ENCODE results near the gene LRRC7.
"Not testable (repeated sequence)": the region's sequence is repeated elsewhere in the genome, so short reads cannot be mapped to it uniquely, and the experiment has no call there.

LRRC7 gene

DNA sequence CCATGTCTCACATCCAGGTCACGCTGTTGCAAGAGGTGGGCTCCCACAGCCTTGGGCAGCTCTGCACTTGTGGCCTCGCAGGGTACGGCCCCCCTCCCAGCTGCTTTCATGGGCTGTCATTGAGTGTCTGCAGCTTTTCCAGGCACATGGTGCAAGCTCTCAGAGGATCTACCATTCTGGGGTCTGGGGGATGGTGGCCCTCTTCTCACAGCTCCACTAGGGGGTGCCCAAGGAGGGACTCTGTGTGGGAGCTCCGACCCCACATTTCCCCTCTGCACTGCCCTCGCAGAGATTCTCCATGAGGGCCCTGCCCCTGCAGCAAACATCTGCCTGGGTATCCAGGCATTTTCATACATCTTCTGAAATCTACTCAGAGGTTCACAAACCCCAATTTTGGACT lies 219.4 kb downstream of the LRRC7 start:
- no peak for DNase-seq

DNA sequence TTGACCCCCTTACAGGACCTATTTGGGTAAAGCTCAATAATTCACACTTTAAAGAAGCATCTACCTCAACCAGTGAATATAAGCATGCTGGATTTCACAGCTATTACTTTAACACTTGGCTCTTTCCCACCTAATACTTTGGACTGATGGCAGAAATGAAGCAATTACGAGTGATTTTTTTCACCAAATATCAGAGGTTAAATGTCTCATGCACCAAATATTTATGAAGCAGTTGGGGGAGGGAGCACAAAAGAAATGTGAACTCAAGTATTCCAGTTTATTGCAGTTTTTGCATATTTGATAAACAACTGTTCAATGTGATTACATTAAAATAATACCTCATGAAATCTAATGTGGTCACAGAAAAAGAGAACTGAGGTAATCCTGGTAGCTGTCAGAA lies 223.6 kb downstream of the LRRC7 start:
- no peak for DNase-seq

DNA sequence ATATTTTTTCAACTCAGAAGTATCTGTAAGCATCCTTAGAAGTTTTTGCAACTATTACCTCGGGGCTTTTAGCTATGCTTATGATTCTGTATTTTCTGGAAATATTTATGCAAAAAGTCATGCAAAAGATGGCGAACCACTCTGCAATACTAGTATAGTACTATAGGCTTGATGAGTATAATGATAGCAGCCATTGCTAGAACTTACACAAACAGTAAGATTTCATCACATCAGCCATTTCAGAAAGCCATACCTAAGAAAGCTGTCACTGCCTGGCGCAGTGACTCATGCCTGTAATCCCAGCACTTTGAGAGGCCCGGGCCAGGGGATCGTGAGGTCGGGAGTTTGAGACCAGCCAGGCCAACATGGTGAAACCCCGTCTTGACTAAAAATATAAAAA lies 227.1 kb downstream of the LRRC7 start:
- DNase-seq = no peak

DNA sequence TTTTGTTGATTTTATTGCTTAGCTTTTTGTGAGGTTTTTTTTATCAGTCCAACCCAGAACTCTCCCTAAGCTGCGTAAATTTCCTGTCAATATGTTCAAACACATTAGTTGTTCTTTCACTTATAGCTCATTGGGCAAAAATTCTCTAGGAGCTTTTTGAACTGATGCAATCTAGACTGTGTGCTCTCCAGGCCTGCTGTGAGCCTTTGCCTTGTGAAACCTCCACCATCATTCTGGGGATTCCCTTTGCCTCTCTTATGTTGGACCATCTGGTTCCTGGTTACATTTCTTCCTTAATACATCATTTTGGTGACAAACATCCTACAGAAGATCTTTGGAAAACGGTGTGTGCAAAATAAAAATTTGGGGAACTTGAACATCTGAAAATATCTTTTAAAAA lies 247.2 kb downstream of the LRRC7 start:
- DNase-seq = no peak

DNA sequence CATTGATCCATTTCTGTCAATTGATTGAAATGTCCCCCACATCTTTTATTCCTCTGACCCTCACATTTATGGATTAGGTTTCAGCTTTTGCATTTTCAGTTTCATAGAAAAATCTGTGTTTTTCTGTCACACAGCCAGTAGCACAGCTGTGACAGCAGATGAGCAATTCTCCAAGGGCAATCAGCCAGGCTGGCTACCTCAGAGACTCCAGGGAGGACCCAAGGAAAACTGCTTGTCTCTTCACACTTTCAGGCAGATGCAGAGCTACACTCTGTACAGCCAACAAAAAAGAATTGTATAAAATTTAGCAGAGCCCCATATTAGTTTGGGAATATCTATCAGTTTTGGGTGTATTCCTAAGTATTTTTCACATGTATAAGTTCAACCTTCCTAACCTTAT lies 257.2 kb downstream of the LRRC7 start:
- DNase-seq = no peak

DNA sequence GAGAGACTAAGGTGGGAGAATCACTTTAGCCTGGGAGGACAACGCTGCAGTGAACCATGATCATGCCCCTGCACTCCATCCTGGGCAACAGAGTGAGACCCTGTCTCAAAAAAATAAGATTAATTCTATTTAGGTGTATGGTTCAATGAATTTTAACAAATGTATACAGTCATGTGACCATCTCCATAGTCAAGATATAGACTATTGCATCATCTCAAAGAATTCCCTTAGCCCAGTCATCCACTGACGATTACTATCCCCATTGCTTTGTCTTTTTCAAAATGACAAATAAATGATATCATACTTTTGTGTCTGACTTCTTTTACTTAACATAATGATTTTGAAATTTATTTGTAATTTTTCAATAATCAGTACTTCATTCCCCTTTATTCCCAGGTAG lies 260.0 kb downstream of the LRRC7 start:
- no peak for DNase-seq

DNA sequence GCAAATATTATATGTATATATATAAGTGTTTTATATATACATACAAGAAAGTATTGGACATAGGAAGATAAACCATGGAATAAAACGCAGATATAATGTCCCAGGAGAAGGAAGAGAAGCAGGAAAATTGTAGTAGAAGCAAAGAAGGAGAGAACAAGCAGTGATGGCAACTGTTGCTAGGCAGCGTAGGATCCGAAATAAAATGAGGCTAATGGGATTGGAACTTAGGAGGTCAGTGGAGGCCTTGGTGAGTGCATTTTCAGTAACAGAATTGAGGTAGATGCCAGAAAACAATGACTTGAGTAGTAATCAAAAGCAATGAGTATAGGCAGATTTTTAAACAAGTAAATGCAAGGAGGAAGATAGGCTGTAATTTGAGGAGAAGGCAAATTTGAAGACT lies 265.8 kb downstream of the LRRC7 start:
- DNase-seq = no peak

DNA sequence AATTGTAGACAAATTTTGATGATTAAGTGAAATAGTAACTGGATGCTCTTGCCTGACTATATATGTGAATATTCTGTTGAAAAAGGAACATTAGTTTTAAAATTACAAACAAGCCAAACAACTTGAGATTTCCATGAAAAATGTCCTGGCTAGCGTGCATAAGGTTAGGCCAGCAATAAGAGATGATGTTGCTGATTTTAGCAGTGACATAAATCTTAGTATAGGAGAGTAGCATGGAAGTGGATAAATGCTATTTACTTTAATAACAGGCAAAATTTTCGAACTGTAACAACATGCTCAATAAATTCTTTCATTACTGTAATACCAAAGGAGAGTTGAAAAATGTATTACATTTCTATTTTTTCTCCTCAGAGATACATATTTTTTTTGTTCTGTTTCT lies 266.6 kb downstream of the LRRC7 start:
- no peak for DNase-seq

DNA sequence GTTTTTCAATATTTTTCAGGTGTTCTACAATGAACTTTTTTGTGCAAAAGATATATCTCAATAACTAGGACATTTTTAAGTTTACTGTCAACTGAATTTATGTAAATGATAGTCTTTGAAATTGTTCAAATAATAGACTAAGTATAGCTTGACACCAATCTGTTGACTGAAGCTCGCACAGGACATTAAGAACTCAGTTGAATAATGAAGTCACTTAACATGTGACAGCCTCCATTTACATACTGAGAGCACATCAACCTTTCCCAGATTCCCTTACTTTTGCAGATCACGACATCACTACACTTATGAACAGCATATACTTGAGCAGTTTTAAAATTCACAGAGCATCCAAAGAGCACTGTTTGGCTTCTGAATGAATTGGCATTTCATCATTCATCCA lies 268.2 kb downstream of the LRRC7 start:
- DNase-seq = no peak

DNA sequence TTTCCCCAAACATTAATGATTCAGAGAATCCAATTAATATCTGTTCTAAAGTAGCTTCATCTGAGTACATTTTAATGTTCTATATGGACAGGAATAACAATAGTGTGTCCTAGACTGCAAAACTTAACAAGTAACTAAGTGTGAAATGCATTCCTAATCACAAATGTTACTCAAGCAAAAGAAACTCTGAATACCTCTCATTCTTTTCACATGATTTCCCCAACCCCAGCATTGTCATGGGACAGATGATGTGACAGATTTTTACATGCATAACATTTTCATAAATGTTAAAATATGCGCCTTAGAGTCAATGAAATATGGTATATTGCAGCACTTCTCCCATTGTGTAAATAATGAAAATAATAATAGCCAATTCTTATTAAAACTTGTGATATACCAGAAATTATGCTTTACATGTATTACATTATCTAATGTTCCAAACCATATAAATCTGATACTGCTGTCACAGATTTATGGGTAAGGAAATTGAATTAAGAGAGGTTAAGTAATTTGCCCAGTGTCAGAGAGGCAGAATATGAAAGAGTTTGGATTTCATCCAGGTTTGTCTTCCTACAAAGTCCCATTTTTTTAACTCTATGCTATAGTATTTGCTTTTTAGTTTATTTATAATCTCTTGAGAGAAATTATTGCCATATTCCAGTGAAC lies 269.4 kb downstream of the LRRC7 start:
- peak; percentile 7 for DNase-seq

DNA sequence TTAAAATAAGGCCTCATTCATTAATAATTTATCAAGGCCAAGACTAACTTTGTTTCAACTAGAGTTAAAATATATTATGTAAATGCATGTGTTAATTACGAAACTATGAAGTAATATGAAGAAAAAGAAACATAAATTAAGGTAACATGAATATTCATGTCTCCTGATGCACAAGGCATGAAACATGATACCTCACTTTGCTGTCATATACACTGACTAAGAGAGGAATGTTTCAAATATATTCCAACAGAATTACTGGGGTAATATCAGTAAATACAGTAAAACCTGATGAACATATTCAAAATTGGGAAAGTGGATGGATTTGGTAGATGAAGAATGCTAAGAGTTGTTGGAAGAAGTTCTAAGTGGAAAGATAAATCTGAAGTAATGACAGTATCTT lies 274.6 kb downstream of the LRRC7 start:
- no peak for DNase-seq

DNA sequence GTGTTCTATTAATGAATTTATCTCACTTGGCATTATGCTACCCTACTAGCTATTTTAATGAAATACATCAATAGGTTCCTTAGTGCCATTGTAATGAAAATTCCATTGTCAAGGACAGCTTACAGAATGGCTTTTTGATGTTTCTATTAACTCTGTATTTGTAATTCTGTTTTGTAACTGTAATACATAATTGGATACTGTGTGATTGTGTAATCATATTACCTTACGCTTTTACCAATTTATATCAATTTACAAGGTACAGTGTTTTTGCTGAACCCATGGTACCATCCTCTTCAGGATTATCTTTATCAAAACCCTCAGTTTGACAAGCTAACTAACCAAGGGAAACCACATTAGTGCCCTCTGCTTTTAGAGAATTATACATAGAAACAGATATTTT lies 277.9 kb downstream of the LRRC7 start:
- DNase-seq = no peak

DNA sequence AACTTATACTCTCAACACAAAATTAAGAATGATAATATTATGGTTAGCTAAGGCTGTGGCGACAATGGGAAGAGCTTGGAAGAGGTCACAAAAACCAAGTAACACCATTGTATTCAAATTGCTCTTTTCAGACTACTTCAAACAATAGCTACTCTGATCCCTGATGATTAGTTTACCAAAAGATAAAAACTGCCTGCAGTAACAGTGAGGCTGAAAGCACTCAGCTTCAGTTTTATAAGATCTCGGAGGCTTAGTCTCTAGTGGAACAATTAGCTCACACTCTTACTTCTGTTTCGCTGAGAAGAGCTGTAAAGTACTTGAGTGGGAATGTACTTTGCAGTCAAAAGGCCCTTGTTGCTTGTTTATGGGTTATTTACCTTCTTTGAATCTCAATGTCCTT lies 278.5 kb downstream of the LRRC7 start:
- peak; percentile 80 for DNase-seq

DNA sequence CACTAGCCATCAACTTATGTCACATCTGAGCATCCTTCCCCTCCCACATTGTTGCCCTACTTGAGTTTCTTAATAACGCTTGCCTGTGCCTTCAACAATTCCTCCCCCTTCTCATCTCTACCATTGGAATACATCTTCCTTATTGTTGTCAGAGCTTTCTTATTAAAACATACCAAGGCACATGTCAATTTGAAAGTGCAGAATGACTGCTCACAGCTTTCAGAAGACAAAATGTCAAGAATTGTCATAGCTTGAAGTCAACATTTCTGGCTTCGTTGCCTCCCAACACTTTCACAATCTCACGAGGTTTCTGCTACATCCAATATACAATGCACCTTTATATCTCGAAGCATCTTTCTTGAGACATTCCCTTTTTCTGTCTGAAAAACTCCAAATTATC lies 279.9 kb downstream of the LRRC7 start:
- DNase-seq = no peak

DNA sequence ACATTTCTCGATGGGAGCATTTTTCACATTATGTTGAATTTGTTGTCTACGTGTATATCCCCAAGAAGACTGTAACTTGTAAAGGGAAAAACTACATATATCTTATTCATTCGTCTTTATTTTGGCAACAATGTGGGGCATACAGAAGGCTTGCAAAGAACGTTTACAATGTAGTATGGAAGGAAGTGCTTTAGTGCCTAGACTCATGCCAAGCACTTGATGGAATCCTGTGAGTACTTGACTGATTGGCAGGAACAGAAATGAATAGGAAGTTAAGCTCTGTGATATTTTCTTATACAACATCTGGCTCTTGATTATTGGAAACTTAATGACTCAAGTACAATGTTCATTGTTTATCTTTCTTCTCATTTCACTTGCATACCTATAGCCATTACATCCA lies 284.4 kb downstream of the LRRC7 start:
- no peak for DNase-seq

DNA sequence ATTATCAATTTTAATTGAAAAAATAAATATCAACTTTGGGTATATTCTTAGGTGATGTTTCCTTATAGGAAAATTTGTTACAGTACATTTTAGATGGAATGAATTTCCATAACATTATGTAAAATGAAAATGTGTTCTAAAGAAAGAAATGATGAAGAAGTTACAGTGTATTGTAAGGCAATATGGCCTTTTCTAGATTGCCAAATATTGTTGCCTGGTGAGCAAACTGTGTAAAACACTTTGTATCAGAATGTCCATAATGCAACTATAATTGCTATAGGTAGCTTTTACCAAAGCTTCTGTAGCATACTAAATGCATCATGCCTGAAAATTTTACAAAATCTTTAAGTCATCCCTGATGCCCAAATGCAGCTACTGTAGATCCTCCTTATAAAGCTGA lies 285.0 kb downstream of the LRRC7 start:
- DNase-seq = no peak

DNA sequence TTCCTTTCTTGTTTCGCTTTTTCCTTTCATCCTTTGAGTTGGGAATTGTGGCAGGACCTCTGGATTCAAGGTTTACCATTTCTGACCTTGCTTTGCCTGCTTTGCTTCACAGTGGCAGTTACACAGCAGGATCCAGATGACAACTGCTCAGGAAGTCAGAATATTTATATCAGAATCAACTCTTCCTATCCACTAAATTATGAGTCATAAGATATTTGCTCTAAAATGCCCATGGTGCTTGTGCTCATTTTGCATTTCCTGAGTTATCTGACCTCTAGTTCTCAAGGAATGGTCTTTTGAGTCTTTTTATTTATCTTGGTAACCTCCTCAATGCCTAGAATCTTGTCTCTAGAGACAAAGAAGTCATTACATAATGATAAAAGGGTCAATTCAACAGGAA lies 290.8 kb downstream of the LRRC7 start:
- DNase-seq = no peak

DNA sequence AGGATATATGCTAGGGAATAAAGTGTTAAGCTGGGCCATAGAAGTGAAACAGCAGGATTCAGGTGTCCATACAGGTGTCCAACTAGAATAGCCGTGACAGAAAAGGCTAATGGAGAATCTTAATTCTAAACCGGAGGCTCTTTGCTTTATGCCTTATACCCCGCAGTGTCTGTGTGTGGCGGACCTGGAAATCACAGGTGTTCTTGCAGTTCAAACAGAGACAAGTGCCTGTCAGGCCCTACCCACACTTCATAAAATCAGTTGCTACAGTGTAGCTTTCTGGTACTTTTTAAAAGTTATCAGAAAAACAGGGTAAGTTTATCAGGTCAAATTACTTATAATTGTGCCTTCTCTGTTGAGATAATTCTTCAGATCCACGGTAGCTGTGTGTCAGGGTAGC lies 293.9 kb downstream of the LRRC7 start:
- DNase-seq = no peak

DNA sequence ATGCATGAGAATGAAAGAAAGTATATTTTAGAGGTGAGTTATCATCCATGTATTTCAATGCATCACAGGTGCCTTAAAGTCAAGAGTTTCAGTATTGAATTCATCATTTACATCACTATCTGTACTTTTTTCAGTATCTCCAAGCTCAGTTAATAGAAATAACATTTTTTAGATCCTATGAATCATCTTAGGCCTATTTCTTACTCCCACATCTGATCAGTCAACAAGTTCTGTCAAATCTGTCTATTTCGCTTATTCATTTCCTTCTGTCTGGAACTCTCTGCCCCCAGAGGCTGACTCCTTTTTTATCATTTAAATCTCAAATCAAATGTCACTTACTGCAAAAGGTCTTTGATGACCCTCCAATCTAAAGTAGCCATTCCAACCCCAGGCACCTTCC lies 295.2 kb downstream of the LRRC7 start:
- DNase-seq = no peak

DNA sequence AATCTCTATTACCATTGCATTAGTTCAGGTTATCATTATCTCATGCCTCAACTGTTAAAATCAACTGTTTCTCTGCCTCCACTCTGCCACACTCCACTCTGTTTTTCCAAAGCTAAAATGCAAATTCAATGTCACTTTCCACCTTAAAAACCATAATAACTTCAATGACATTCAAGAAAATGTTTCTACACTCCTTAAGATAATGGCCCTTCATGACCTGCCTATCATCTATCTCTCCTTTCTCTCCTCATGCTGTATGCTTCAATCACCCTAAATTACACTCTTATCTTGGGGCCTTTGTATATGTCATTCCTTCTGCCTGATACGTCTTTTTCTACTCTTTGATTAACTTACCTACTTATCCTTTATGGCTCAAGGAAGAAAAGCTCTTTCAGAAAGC lies 296.0 kb downstream of the LRRC7 start:
- no peak for DNase-seq

DNA sequence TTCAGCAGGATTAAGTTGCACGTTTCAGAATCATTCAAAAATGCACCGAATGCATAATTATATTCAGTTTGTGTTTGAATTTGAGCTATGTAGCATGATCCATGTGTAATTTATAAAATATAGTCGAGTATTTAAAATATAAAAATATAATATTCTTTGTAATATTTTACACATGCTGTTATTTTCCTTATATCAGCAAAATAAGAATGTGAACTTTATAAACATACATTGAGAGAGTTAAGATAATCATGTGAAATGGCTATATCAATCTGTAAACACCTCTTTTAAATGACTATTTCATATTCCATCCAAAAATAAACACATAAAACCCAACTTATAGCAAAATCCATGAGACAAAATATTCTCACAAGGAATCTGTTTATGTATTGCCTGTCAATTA lies 303.7 kb downstream of the LRRC7 start:
- DNase-seq = no peak

DNA sequence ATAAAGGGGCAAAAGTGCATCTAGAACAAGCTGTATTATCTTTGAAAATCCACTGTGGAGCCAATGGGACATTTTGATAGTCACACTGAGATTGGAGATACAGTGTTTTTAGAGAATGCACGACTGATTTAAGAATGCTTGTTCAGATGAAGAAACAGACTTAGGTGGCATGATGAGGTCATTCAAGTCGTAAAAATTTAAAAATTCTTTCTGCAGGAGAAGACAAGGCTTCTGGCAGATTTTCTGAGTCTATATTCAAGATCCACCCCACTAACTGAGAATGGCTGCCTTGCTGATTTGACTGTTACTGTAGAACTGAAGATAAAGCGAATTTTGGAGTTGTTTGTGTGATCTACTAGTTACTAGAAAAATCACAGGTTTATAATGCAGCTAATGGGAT lies 310.6 kb downstream of the LRRC7 start:
- no peak for DNase-seq

DNA sequence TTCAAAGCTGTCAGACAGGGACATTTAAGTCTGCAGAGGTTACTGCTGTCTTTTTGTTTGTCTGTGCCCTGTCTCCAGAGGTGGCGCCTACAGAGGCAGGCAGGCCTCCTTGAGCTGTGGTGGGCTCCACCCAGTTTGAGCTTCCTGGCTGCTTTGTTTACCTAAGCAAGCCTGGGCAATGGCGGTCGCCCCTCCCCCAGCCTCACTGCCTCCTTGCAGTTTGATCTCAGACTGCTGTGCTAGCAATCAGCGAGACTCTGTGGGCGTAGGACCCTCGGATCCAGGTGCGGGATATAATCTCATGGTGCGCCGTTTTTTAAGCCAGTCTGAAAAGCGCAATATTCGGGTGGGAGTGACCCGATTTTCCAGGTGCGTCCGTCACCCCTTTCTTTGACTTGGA lies 320.3 kb downstream of the LRRC7 start:
- not testable (repeated sequence) for DNase-seq

DNA sequence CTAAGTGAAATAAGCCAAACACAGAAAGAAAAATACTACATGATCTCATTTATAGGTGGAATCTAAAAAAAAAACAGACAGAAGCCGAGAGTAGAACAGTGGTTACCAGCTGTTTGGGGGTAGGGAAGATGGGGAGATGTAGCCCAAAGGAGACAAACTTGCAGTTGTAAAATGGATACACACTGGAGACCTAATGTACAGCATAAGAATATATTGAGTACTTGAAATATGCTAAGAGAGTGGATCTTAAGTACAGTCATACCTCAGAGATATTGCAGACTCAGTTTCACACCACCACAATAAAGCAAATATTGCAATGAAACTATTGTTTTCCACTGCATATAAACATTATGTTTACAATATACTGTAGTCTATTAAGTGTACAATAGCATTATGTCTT lies 320.9 kb downstream of the LRRC7 start:
- no peak for DNase-seq

DNA sequence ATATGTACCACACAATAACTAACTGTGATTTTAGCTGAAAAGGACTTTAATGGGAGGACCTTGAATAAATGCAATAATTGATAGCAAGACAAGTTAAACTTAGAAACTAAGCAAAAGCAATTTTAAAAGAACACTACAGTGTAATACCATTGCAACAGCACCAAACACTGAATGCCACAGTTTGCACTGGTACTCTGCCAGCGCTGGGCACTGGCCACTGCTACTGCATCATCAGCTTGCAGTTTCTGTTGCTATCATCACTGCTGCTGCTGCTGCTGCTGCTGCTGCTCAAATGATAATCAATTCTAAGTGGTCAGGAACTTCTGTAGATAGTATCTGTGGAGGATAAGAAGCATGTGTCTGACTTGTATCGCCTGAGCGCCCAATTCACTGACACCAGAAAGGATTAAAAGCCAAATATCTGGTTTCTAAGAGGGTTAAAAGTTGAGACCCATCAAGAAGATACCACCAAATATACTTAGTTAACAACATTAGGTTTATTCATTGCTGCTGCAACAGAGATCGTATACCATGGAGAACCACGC lies 330.8 kb downstream of the LRRC7 start:
- DNase-seq = no peak
